ENCODE data around the gene FFAR3. TPM values are rescaled to one million over a fixed set of nuclear protein-coding genes. Genes with fewer than 3 reads are reported as not detected.

The FFAR3 gene
- total RNA-seq, 1 donor from 2014 or later = not detected

DNA sequence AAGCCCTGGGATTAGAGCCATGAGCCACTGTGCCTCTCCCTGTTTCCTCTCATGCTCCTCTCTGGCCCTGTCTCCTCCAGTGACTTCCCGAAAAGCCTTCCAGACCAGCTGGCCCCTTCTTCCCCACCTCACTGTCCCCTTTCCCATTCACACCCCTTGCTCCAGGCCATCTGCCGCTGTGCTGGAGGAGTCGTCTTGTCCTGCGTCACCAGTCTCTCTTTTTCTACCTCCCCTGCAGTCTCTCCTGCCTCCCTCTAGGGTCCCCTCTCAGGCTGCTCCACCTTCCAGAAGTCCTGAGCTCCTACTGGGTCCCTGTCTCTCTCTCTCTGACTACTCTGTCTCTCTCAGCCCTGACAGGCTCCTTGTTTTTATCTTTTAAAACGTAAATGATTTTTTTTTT lies 15.8 kb upstream of the FFAR3 start:
- TF ChIP-seq, protein P1, sequence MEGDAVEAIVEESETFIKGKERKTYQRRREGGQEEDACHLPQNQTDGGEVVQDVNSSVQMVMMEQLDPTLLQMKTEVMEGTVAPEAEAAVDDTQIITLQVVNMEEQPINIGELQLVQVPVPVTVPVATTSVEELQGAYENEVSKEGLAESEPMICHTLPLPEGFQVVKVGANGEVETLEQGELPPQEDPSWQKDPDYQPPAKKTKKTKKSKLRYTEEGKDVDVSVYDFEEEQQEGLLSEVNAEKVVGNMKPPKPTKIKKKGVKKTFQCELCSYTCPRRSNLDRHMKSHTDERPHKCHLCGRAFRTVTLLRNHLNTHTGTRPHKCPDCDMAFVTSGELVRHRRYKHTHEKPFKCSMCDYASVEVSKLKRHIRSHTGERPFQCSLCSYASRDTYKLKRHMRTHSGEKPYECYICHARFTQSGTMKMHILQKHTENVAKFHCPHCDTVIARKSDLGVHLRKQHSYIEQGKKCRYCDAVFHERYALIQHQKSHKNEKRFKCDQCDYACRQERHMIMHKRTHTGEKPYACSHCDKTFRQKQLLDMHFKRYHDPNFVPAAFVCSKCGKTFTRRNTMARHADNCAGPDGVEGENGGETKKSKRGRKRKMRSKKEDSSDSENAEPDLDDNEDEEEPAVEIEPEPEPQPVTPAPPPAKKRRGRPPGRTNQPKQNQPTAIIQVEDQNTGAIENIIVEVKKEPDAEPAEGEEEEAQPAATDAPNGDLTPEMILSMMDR (IDR thresholded peaks at IDR 0.05) = no peak
- H3K27ac Mint-ChIP-seq (ENCODE audit: unreplicated experiment) = no peak overlapping the region
- H3K36me3 Mint-ChIP-seq (ENCODE audit: low read depth) = no peaks in the 10 kb centered on the region
- DNase-seq (ENCODE audit: low spot score) = peak; percentile 64
- peaks cover 45% of the 10 kb centered on the region for H3K27me3 Mint-ChIP-seq (ENCODE audit: low read depth)
- no peaks in the 10 kb centered on the region for H3K4me1 Mint-ChIP-seq (ENCODE audit: low read depth)
- no peaks in the 10 kb centered on the region for H3K9me3 Mint-ChIP-seq (ENCODE audit: low read depth)
- H3K4me3 Mint-ChIP-seq (ENCODE audit: unreplicated experiment) = no peak overlapping the region

DNA sequence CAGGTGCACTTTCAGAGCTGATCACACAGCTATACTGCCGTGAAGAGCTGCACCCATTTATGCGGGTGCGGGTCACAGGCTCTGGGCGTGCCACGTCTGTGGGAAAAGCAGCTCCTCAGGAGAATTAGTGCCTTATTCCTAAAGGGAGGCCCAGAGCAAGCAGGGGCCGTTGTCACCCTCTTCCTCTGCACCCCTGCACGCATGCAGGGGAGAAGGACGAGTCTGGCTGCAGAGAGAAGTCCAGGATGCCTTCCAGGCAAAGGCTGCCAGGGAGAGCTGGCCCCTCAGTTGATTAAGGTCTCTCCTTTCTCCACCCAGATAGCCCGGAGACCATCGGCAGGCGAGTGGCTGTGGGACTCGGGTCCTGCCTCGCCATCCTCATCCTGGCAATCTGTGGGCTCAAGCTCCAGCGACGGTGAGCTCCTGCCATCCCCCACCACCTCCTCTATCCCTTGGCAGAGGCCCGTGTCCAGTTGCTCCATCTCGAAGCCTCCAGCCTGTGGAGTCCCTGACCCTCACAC lies 13.7 kb upstream of the FFAR3 start:
- H3K27me3 Mint-ChIP-seq (ENCODE audit: low read depth) = peaks cover 61% of the 10 kb centered on the region
- no peak overlapping the region for H3K27ac Mint-ChIP-seq (ENCODE audit: unreplicated experiment)
- no peaks in the 10 kb centered on the region for H3K4me1 Mint-ChIP-seq (ENCODE audit: low read depth)
- TF ChIP-seq, protein P1 (IDR thresholded peaks at IDR 0.05) = no peak
- H3K9me3 Mint-ChIP-seq (ENCODE audit: low read depth) = no peaks in the 10 kb centered on the region
- peaks cover 1% of the 10 kb centered on the region for H3K36me3 Mint-ChIP-seq (ENCODE audit: low read depth)
- H3K4me3 Mint-ChIP-seq (ENCODE audit: unreplicated experiment) = no peak overlapping the region
- DNase-seq (ENCODE audit: low spot score) = peak; percentile 59

DNA sequence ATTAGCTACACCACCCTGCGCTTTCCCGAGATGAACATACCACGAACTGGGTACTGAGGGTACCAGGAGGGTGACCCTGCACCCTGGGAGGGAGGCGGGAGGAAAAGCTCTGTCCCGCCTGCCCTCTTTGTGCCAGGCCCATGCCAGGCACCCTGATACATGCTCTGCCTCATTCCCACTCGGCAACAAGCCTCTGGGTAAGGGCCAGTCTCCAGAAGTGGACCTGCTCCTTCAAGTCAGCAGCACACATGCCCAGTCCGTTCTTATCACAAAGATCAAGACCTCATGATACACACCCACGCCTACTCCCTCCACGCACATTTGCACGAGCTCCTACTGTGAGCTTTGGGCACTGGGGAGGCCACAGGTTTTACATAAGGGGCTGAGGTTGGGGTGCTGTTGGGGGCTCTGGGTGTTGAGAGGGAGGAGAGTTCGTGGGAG lies 12.6 kb upstream of the FFAR3 start:
- Mint-ChIP-seq H3K36me3 (ENCODE audit: low read depth) (peaks cover 1% of the 10 kb centered on the region), H3K4me3 (ENCODE audit: unreplicated experiment) (no peak overlapping the region), H3K27me3 (ENCODE audit: low read depth) (peaks cover 58% of the 10 kb centered on the region), H3K4me1 (ENCODE audit: low read depth) (no peaks in the 10 kb centered on the region), H3K9me3 (ENCODE audit: low read depth) (no peaks in the 10 kb centered on the region), H3K27ac (ENCODE audit: unreplicated experiment) (no peak overlapping the region)
- DNase-seq (ENCODE audit: low spot score) = no peak
- TF ChIP-seq, protein P1 (IDR thresholded peaks at IDR 0.05) = no peak

DNA sequence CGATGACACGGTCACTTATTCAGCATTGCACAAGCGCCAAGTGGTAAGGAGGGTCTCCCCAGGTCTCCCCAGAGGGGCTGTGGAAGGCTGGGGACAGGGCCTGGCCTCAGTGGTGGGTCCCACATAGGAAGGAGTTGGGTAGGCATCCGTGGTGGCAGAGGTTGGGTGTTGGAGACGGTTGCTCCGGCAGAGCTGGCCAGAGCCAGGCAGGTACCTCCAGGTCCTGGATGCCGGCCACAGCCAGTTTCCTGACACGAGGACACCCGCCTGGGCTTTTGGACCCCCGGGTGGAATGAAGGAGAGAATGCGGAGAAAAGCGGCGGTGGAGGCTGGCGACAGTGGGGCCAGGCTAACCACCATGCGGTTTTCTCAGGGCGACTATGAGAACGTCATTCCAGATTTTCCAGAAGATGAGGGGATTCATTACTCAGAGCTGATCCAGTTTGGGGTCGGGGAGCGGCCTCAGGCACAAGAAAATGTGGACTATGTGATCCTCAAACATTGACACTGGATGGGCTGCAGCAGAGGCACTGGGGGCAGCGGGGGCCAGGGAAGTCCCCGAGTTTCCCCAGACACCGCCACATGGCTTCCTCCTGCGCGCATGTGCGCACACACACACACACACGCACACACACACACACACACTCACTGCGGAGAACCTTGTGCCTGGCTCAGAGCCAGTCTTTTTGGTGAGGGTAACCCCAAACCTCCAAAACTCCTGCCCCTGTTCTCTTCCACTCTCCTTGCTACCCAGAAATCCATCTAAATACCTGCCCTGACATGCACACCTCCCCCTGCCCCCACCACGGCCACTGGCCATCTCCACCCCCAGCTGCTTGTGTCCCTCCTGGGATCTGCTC lies 11.8 kb upstream of the FFAR3 start:
- Mint-ChIP-seq H3K36me3 (ENCODE audit: low read depth) (peaks cover 1% of the 10 kb centered on the region), H3K27ac (ENCODE audit: unreplicated experiment) (no peak overlapping the region), H3K4me3 (ENCODE audit: unreplicated experiment) (no peak overlapping the region), H3K9me3 (ENCODE audit: low read depth) (no peaks in the 10 kb centered on the region), H3K27me3 (ENCODE audit: low read depth) (peaks cover 54% of the 10 kb centered on the region), H3K4me1 (ENCODE audit: low read depth) (no peaks in the 10 kb centered on the region)
- no peak for DNase-seq (ENCODE audit: low spot score)
- TF ChIP-seq, protein P1 (IDR thresholded peaks at IDR 0.05) = no peak

DNA sequence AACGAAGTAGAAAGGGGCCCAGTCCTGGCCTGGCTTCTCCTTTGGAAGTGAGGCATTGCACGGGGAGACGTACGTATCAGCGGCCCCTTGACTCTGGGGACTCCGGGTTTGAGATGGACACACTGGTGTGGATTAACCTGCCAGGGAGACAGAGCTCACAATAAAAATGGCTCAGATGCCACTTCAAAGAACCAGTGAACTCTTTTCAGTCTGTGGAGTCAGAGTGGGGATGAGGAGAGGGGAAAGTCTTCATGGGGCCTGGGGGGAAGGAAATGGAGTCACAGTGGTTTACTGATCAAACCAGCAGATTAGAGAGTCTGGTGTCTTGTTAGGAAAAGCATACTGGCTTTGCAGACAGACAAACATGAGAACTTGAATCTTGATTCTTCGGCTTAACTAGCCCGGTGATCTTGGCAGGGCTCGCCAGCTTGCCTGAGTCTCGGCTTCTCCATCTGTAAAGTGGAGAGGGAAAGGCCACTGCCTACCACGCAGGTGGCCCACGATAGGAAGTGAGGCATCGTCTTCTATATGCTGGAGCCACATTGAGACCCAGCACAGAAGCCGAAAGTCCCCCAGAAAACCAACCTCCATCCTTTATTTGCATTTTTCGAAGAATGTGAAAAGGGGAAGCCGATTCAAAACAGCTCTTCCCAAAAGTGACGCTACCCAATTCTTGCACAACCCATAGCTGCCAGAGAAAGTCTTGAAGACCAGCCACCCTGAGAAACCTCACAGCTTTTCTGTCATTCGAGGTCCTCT lies 10.9 kb upstream of the FFAR3 start, which contains the start of gene FFAR1:
FFAR1 (plus strand) TSS at position 732 of the 759 bp plus-strand sequence. CDS start 3,650 bp downstream, outside the sequence.
- H3K27ac Mint-ChIP-seq (ENCODE audit: unreplicated experiment) = no peak within 1 kb of the TSS
- DNase-seq (ENCODE audit: low spot score) = peak; percentile 28
- peaks cover 49% of the 10 kb centered on the region for H3K27me3 Mint-ChIP-seq (ENCODE audit: low read depth)
- no peak within 1 kb of the TSS for H3K4me3 Mint-ChIP-seq (ENCODE audit: unreplicated experiment)
- H3K4me1 Mint-ChIP-seq (ENCODE audit: low read depth) = no peaks in the 10 kb centered on the region
- H3K9me3 Mint-ChIP-seq (ENCODE audit: low read depth) = no peaks in the 10 kb centered on the region
- TF ChIP-seq, protein P1 (IDR thresholded peaks at IDR 0.05) = no peak
- peaks cover 1% of the 10 kb centered on the region for H3K36me3 Mint-ChIP-seq (ENCODE audit: low read depth)
